Effector memory CD4-positive, alpha-beta T cell (primary cell): Measurements from ENCODE around the gene CYB561D2.

Source experiments
- DNase-seq, 3 donors: peaks; one replicate each; pipeline ENCODE4 v3.0.0-alpha.2; 2020
- H3K27ac ChIP-seq: 2 replicates; pipeline ENCODE4 v1.7.0; 2013; ENCODE audit warnings: mild to moderate bottlenecking, low read length, moderate library complexity; ENCODE audit not compliant: insufficient read depth, poor library complexity, severe bottlenecking
- H3K27me3 ChIP-seq: replicated peaks from 2 replicates; pipeline ENCODE4 v1.7.0; 2013; ENCODE audit warnings: mild to moderate bottlenecking, low read length; ENCODE audit not compliant: insufficient read depth, control insufficient read depth, poor library complexity, severe bottlenecking
- H3K36me3 ChIP-seq: 2 replicates; pipeline ENCODE4 v1.7.0; 2013; ENCODE audit warnings: mild to moderate bottlenecking, low read length, moderate library complexity; ENCODE audit not compliant: control insufficient read depth, insufficient read depth
- H3K4me1 ChIP-seq: 2 replicates; pipeline ENCODE4 v1.7.0; 2013; ENCODE audit warnings: low read length, mild to moderate bottlenecking; ENCODE audit not compliant: control insufficient read depth, insufficient read depth, poor library complexity, severe bottlenecking
- H3K4me3 ChIP-seq: 2 replicates; pipeline ENCODE4 v1.7.0; 2013; ENCODE audit warnings: low read length, low read depth, mild to moderate bottlenecking; ENCODE audit not compliant: insufficient read depth, poor library complexity, severe bottlenecking
- H3K9me3 ChIP-seq: 2 replicates; pipeline ENCODE4 v1.7.0; 2013; ENCODE audit warnings: mild to moderate bottlenecking, low read length, moderate library complexity; ENCODE audit not compliant: control insufficient read depth

CYB561D2 gene

GRCh38 chr3:50354186-50354764, 3.6 kb downstream of the CYB561D2 start:
- Histone ChIP-seq H3K27me3 (no peaks in the 10 kb centered on the region), H3K36me3 (peaks cover 41% of the 10 kb centered on the region), H3K4me1 (peaks cover 53% of the 10 kb centered on the region)

GRCh38 chr3:50354850-50355249, 4.2 kb downstream of the CYB561D2 start:
- DNase-seq: no peak
- no peak overlapping the region for H3K4me3 ChIP-seq
- H3K4me1 ChIP-seq: peaks cover 50% of the 10 kb centered on the region
- no peaks in the 10 kb centered on the region for H3K27me3 ChIP-seq
- no peaks in the 10 kb centered on the region for H3K9me3 ChIP-seq
- no peak overlapping the region for H3K27ac ChIP-seq
- peaks cover 40% of the 10 kb centered on the region for H3K36me3 ChIP-seq

More at GRCh38 chr3:50354186-50354764, 3.6 kb downstream of the CYB561D2 start:
- no peak for DNase-seq
- H3K27ac ChIP-seq: no peak overlapping the region
- H3K9me3 ChIP-seq: no peaks in the 10 kb centered on the region
- H3K4me3 ChIP-seq: no peak overlapping the region

GRCh38 chr3:50355829-50356552, 5.3 kb downstream of the CYB561D2 start:
- peak overlapping the region; percentile 10 for H3K27ac ChIP-seq
- no peaks in the 10 kb centered on the region for H3K27me3 ChIP-seq
- peaks cover 40% of the 10 kb centered on the region for H3K36me3 ChIP-seq
- no peak for DNase-seq
- H3K4me1 ChIP-seq: peaks cover 44% of the 10 kb centered on the region
- no peaks in the 10 kb centered on the region for H3K9me3 ChIP-seq
- H3K4me3 ChIP-seq: no peak overlapping the region

- no peak overlapping the region for H3K27ac ChIP-seq
- no peaks in the 10 kb centered on the region for H3K9me3 ChIP-seq
- H3K36me3 ChIP-seq: peaks cover 40% of the 10 kb centered on the region
- no peaks in the 10 kb centered on the region for H3K27me3 ChIP-seq
- peaks cover 39% of the 10 kb centered on the region for H3K4me1 ChIP-seq
- no peak for DNase-seq
- no peak overlapping the region for H3K4me3 ChIP-seq
These were observed 5.9 kb downstream of the CYB561D2 start for GRCh38 chr3:50356553-50356952.

GRCh38 chr3:50357481-50357880, 6.8 kb downstream of the CYB561D2 start:
- H3K4me3 ChIP-seq: peak overlapping the region; percentile 6
- H3K9me3 ChIP-seq: no peaks in the 10 kb centered on the region
- DNase-seq: no peak
- peak overlapping the region; percentile 87 for H3K27ac ChIP-seq
- peaks cover 35% of the 10 kb centered on the region for H3K4me1 ChIP-seq
- H3K27me3 ChIP-seq: no peaks in the 10 kb centered on the region
- H3K36me3 ChIP-seq: peaks cover 40% of the 10 kb centered on the region

GRCh38 chr3:50358355-50358910, 7.8 kb downstream of the CYB561D2 start:
- Histone ChIP-seq H3K27me3 (no peaks in the 10 kb centered on the region), H3K4me1 (peaks cover 35% of the 10 kb centered on the region), H3K36me3 (peaks cover 32% of the 10 kb centered on the region), H3K4me3 (peak overlapping the region; percentile 62), H3K27ac (peak overlapping the region; percentile 87), H3K9me3 (no peaks in the 10 kb centered on the region)
- DNase-seq: no peak

- peaks cover 35% of the 10 kb centered on the region for H3K4me1 ChIP-seq
- DNase-seq: peak; percentile 89 to 95 (median 92)
- H3K27ac ChIP-seq: peak within 1 kb of the TSS; percentile 87
- H3K4me3 ChIP-seq: peak within 1 kb of the TSS; percentile 62
- H3K27me3 ChIP-seq: no peaks in the 10 kb centered on the region
- no peaks in the 10 kb centered on the region for H3K9me3 ChIP-seq
- peaks cover 25% of the 10 kb centered on the region for H3K36me3 ChIP-seq
These were observed 8.5 kb downstream of the CYB561D2 start, which contains the start of gene TMEM115 for GRCh38 chr3:50358911-50359759. Gene TMEM115 (minus strand): TSS chr3:50359521. CDS start chr3:50359063, 458 bp downstream.

- Histone ChIP-seq H3K4me1 (peaks cover 35% of the 10 kb centered on the region), H3K27me3 (no peaks in the 10 kb centered on the region), H3K9me3 (no peaks in the 10 kb centered on the region), H3K27ac (no peak overlapping the region), H3K36me3 (peaks cover 19% of the 10 kb centered on the region), H3K4me3 (no peak overlapping the region)
- DNase-seq: no peak
These were observed 9.1 kb downstream of the CYB561D2 start for GRCh38 chr3:50359760-50360110.

GRCh38 chr3:50364573-50365079, 14.0 kb downstream of the CYB561D2 start:
- DNase-seq: no peak
- Histone ChIP-seq H3K9me3 (no peaks in the 10 kb centered on the region), H3K27me3 (no peaks in the 10 kb centered on the region), H3K4me1 (peaks cover 17% of the 10 kb centered on the region), H3K27ac (no peak overlapping the region), H3K36me3 (no peaks in the 10 kb centered on the region), H3K4me3 (peak overlapping the region; percentile 65)
